ENCODE data around the gene CDC45.

The CDC45 gene

GRCh38 chr22:19455585-19456370 is 23.9 kb upstream of the CDC45 start:
- peak overlapping the region; percentile 44 for H3K27ac Mint-ChIP-seq

GRCh38 chr22:19456541-19456940 is 23.2 kb upstream of the CDC45 start:
- Mint-ChIP-seq H3K9me3 (no peaks in the 10 kb centered on the region), H3K36me3 (ENCODE audit: low read depth) (peaks cover 96% of the 10 kb centered on the region), H3K4me3 (no peak overlapping the region)

More at GRCh38 chr22:19455585-19456370, 23.9 kb upstream of the CDC45 start:
- DNase-seq: no peak
- H3K4me3 Mint-ChIP-seq: no peak overlapping the region
- H3K4me1 Mint-ChIP-seq (ENCODE audit: low read depth): peaks cover 11% of the 10 kb centered on the region
- no peaks in the 10 kb centered on the region for H3K9me3 Mint-ChIP-seq
- no peaks in the 10 kb centered on the region for H3K27me3 Mint-ChIP-seq
- peaks cover 96% of the 10 kb centered on the region for H3K36me3 Mint-ChIP-seq (ENCODE audit: low read depth)

GRCh38 chr22:19457828-19458428 is 21.8 kb upstream of the CDC45 start:
- Mint-ChIP-seq H3K27ac (peak overlapping the region; percentile 22), H3K36me3 (ENCODE audit: low read depth) (peaks cover 91% of the 10 kb centered on the region), H3K4me1 (ENCODE audit: low read depth) (peaks cover 11% of the 10 kb centered on the region), H3K27me3 (no peaks in the 10 kb centered on the region), H3K9me3 (no peaks in the 10 kb centered on the region), H3K4me3 (no peak overlapping the region)
- no peak for DNase-seq

More at GRCh38 chr22:19456541-19456940, 23.2 kb upstream of the CDC45 start:
- Mint-ChIP-seq H3K4me1 (ENCODE audit: low read depth) (peaks cover 11% of the 10 kb centered on the region), H3K27ac (peak overlapping the region; percentile 28), H3K27me3 (no peaks in the 10 kb centered on the region)
- DNase-seq: no peak

GRCh38 chr22:19460036-19460435 is 19.7 kb upstream of the CDC45 start:
- H3K27me3 Mint-ChIP-seq: no peaks in the 10 kb centered on the region
- H3K4me1 Mint-ChIP-seq (ENCODE audit: low read depth): peaks cover 4% of the 10 kb centered on the region
- H3K36me3 Mint-ChIP-seq (ENCODE audit: low read depth): peaks cover 90% of the 10 kb centered on the region
- H3K27ac Mint-ChIP-seq: no peak overlapping the region
- no peak overlapping the region for H3K4me3 Mint-ChIP-seq
- no peaks in the 10 kb centered on the region for H3K9me3 Mint-ChIP-seq
- DNase-seq: no peak

- H3K36me3 Mint-ChIP-seq (ENCODE audit: low read depth): peaks cover 90% of the 10 kb centered on the region
- DNase-seq: no peak
- no peaks in the 10 kb centered on the region for H3K9me3 Mint-ChIP-seq
- H3K27me3 Mint-ChIP-seq: no peaks in the 10 kb centered on the region
- no peaks in the 10 kb centered on the region for H3K4me1 Mint-ChIP-seq (ENCODE audit: low read depth)
- no peak overlapping the region for H3K4me3 Mint-ChIP-seq
- H3K27ac Mint-ChIP-seq: no peak overlapping the region
These were observed 18.2 kb upstream of the CDC45 start for GRCh38 chr22:19461506-19461905.

GRCh38 chr22:19463008-19463407 is 16.7 kb upstream of the CDC45 start:
- H3K4me3 Mint-ChIP-seq: no peak overlapping the region
- H3K27me3 Mint-ChIP-seq: no peaks in the 10 kb centered on the region
- no peak overlapping the region for H3K27ac Mint-ChIP-seq

GRCh38 chr22:19463491-19464469 is 15.9 kb upstream of the CDC45 start:
- Mint-ChIP-seq H3K36me3 (ENCODE audit: low read depth) (peaks cover 92% of the 10 kb centered on the region), H3K27ac (peak overlapping the region; percentile 23), H3K27me3 (no peaks in the 10 kb centered on the region), H3K4me1 (ENCODE audit: low read depth) (no peaks in the 10 kb centered on the region), H3K4me3 (no peak overlapping the region), H3K9me3 (no peaks in the 10 kb centered on the region)
- DNase-seq: no peak

More at GRCh38 chr22:19463008-19463407, 16.7 kb upstream of the CDC45 start:
- Mint-ChIP-seq H3K36me3 (ENCODE audit: low read depth) (peaks cover 91% of the 10 kb centered on the region), H3K4me1 (ENCODE audit: low read depth) (no peaks in the 10 kb centered on the region), H3K9me3 (no peaks in the 10 kb centered on the region)
- no peak for DNase-seq

- DNase-seq: no peak
- Mint-ChIP-seq H3K27ac (no peak overlapping the region), H3K27me3 (no peaks in the 10 kb centered on the region), H3K36me3 (ENCODE audit: low read depth) (peaks cover 93% of the 10 kb centered on the region), H3K4me3 (no peak overlapping the region), H3K4me1 (ENCODE audit: low read depth) (no peaks in the 10 kb centered on the region), H3K9me3 (no peaks in the 10 kb centered on the region)
These were observed 15.2 kb upstream of the CDC45 start for GRCh38 chr22:19464546-19464945.

- DNase-seq: no peak
- Mint-ChIP-seq H3K4me3 (no peak overlapping the region), H3K36me3 (ENCODE audit: low read depth) (peaks cover 94% of the 10 kb centered on the region), H3K27ac (no peak overlapping the region), H3K9me3 (no peaks in the 10 kb centered on the region), H3K27me3 (no peaks in the 10 kb centered on the region), H3K4me1 (ENCODE audit: low read depth) (no peaks in the 10 kb centered on the region)
These were observed 14.7 kb upstream of the CDC45 start for GRCh38 chr22:19464975-19465374.

GRCh38 chr22:19466126-19466716 is 13.5 kb upstream of the CDC45 start:
- Mint-ChIP-seq H3K27ac (no peak overlapping the region), H3K4me3 (no peak overlapping the region), H3K27me3 (no peaks in the 10 kb centered on the region), H3K36me3 (ENCODE audit: low read depth) (peaks cover 93% of the 10 kb centered on the region), H3K4me1 (ENCODE audit: low read depth) (no peaks in the 10 kb centered on the region), H3K9me3 (no peaks in the 10 kb centered on the region)
- DNase-seq: no peak

GRCh38 chr22:19466848-19467752 is 12.6 kb upstream of the CDC45 start:
- H3K4me3 Mint-ChIP-seq: no peak overlapping the region
- H3K27me3 Mint-ChIP-seq: no peaks in the 10 kb centered on the region
- no peaks in the 10 kb centered on the region for H3K9me3 Mint-ChIP-seq
- peaks cover 95% of the 10 kb centered on the region for H3K36me3 Mint-ChIP-seq (ENCODE audit: low read depth)
- no peak for DNase-seq
- H3K4me1 Mint-ChIP-seq (ENCODE audit: low read depth): no peaks in the 10 kb centered on the region
- H3K27ac Mint-ChIP-seq: no peak overlapping the region

- Mint-ChIP-seq H3K4me1 (ENCODE audit: low read depth) (no peaks in the 10 kb centered on the region), H3K36me3 (ENCODE audit: low read depth) (peaks cover 97% of the 10 kb centered on the region), H3K9me3 (no peaks in the 10 kb centered on the region), H3K27ac (no peak overlapping the region), H3K4me3 (no peak overlapping the region), H3K27me3 (no peaks in the 10 kb centered on the region)
- DNase-seq: no peak
These were observed 11.8 kb upstream of the CDC45 start for GRCh38 chr22:19467912-19468311.

- Mint-ChIP-seq H3K36me3 (ENCODE audit: low read depth) (peaks cover 97% of the 10 kb centered on the region), H3K4me1 (ENCODE audit: low read depth) (peaks cover 2% of the 10 kb centered on the region), H3K9me3 (no peaks in the 10 kb centered on the region), H3K27ac (no peak overlapping the region), H3K27me3 (no peaks in the 10 kb centered on the region), H3K4me3 (no peak overlapping the region)
- DNase-seq: no peak
These were observed 10.3 kb upstream of the CDC45 start for GRCh38 chr22:19469421-19469820.
